Measurements from ENCODE around the gene OR2AT4.

GRCh38 chr11:75078233-75078632, 18.4 kb downstream of the OR2AT4 start:
- no peak for TF ChIP-seq CTCF (conservative IDR thresholded peaks at IDR 0.05; ENCODE audit: low read length)
- no peak for TF ChIP-seq EZH2phosphoT487 (IDR thresholded peaks at IDR 0.05; ENCODE audit: borderline replicate concordance)

Data from Loucy (cell line).